BJ (cell line): ENCODE measurements around the gene BCL2. TPM values are rescaled to one million over a fixed set of nuclear protein-coding genes. Genes with fewer than 3 reads are reported as not detected.

Experiments
- CTCF ChIA-PET: fragments of 350-600 bp; formaldehyde crosslinking; extraction: SDS; loops from one replicate; lab custom pipeline; 2021; ENCODE audit warnings: antibody characterized with exemption, inconsistent platforms; lab: Yijun Ruan, JAX
- POLR2A ChIA-PET: fragments of 300-600 bp; sonication (Branson Sonifier 250); formaldehyde crosslinking; extraction: SDS; loops from one replicate; lab custom pipeline; 2021; ENCODE audit warnings: antibody characterized with exemption; lab: Charles Lee
- DNase-seq: peaks from one replicate; pipeline ENCODE4 v3.0.0-alpha.2; 2011; ENCODE audit warnings: low read depth
- H3K27me3 ChIP-seq: 2 replicates; pipeline ENCODE4 v1.6.0; 2011; ENCODE audit warnings: low read length; ENCODE audit not compliant: control insufficient read depth, insufficient read depth
- H3K36me3 ChIP-seq: 2 replicates; pipeline ENCODE4 v1.5.1; 2011; ENCODE audit warnings: low read length; ENCODE audit not compliant: control insufficient read depth, insufficient read depth
- H3K4me3 ChIP-seq: 2 replicates; pipeline ENCODE4 v1.5.1; 2011; ENCODE audit warnings: low read depth, mild to moderate bottlenecking, control low read depth, low read length
- polyA plus RNA-seq: library from polyadenylated mRNA; depleted of rRNA; stranded (reverse); fragments of >200 nt; gene quantifications from 2 replicates; pipeline ENCODE4 v1.2.3, GENCODE V29; 2011
- TF ChIP-seq, protein P1 (sequence below): IDR thresholded peaks from 2 replicates; pipeline ENCODE4 v1.5.1; 2011; ENCODE audit warnings: low read depth, mild to moderate bottlenecking, control low read depth, inconsistent platforms, low read length, moderate library complexity; ENCODE audit not compliant: insufficient read depth

BCL2 gene
- polyA plus RNA-seq, 1 experiment = 0.15 TPM

DNA sequence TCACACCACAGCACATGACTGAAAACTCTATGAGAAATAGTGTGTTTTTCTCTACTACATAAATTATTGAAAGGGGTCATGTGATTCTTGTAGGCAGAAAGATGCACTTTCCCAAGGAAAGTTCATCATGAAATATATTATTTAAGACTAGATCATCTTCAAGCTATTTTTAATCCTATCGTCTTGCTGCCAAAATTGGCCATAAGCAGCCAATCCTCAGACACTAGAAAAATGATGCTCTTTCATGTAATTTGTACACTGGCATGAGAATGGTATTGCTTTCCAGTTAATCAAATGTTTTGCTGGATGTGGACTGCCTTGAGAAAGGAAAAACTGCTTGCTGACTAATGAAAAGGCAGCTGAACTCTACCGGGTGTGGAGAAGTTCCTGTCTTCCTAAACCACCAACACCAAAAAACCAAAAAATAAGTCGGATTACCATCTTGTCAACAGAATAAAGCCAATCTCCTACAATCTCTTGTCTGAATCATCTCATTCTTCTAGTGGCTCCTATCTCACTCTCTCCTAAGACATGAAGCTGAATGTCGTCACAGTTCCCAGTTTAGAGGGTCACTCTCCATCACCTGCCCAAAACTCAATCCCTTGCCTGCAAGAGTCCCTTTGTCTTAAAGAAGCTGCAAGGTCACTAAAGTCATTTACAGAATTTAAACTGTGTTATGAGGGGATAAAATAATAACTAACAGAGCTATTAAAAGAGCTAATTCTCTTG is 5.3 kb downstream of the BCL2 start:
- no peaks in the 10 kb centered on the region for H3K36me3 ChIP-seq
- H3K27me3 ChIP-seq = peaks cover 12% of the 10 kb centered on the region
- TF ChIP-seq, protein P1, sequence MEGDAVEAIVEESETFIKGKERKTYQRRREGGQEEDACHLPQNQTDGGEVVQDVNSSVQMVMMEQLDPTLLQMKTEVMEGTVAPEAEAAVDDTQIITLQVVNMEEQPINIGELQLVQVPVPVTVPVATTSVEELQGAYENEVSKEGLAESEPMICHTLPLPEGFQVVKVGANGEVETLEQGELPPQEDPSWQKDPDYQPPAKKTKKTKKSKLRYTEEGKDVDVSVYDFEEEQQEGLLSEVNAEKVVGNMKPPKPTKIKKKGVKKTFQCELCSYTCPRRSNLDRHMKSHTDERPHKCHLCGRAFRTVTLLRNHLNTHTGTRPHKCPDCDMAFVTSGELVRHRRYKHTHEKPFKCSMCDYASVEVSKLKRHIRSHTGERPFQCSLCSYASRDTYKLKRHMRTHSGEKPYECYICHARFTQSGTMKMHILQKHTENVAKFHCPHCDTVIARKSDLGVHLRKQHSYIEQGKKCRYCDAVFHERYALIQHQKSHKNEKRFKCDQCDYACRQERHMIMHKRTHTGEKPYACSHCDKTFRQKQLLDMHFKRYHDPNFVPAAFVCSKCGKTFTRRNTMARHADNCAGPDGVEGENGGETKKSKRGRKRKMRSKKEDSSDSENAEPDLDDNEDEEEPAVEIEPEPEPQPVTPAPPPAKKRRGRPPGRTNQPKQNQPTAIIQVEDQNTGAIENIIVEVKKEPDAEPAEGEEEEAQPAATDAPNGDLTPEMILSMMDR = no peak
- ChIA-PET POLR2A (no interaction called here), CTCF (interaction anchor here (0.9 to 3.5 kb wide), 3 partner anchors 9 to 186 kb away, joined by 3 to 15 read pairs (median 3); no protein-coding TSS in a partner anchor)
- no peak overlapping the region for H3K4me3 ChIP-seq
- DNase-seq = no peak

GRCh38 chr18:63313396-63313917 is 6.1 kb downstream of the BCL2 start:
- DNase-seq = no peak
- Histone ChIP-seq H3K36me3 (no peaks in the 10 kb centered on the region), H3K27me3 (peaks cover 9% of the 10 kb centered on the region), H3K4me3 (no peak overlapping the region)
- ChIA-PET CTCF (interaction anchor here (1.1 to 3.5 kb wide), 2 partner anchors 9 to 96 kb away, joined by 3 to 15 read pairs; no protein-coding TSS in a partner anchor), POLR2A (no interaction called here)
- TF ChIP-seq, protein P1 = no peak

- CTCF ChIA-PET = interaction anchor here (3.5 kb wide), 1 partner anchor 10 kb away, joined by 15 read pairs; no protein-coding TSS in a partner anchor
- Histone ChIP-seq H3K27me3 (peaks cover 5% of the 10 kb centered on the region), H3K4me3 (no peak overlapping the region), H3K36me3 (no peaks in the 10 kb centered on the region)
- POLR2A ChIA-PET = no interaction called here
- DNase-seq = no peak
- TF ChIP-seq, protein P1 = no peak
These were observed 6.7 kb downstream of the BCL2 start for GRCh38 chr18:63312737-63313395.

- no peaks in the 10 kb centered on the region for H3K36me3 ChIP-seq
- no peaks in the 10 kb centered on the region; the same call in 1 of the 2 replicates for H3K27me3 ChIP-seq
- ChIA-PET CTCF (interaction anchor here (0.6 to 3.5 kb wide), 2 partner anchors 11 to 136 kb away, joined by 4 to 15 read pairs; no protein-coding TSS in a partner anchor), POLR2A (no interaction called here)
- no peak for DNase-seq
- TF ChIP-seq, protein P1 = no peak
- H3K4me3 ChIP-seq = no peak overlapping the region
These were observed 7.6 kb downstream of the BCL2 start for GRCh38 chr18:63312019-63312409.
